NCI-H187 (cell line): ENCODE results near the gene SELENOH.
"Not testable (repeated sequence)": the region's sequence is repeated elsewhere in the genome, so short reads cannot be mapped to it uniquely, and the experiment has no call there.

ENCODE experiments used
- DNase-seq, 2 experiments: peaks; one replicate each; lab custom pipeline; 2025; lab: John Stamatoyannopoulos, UW

Gene SELENOH, protein sequence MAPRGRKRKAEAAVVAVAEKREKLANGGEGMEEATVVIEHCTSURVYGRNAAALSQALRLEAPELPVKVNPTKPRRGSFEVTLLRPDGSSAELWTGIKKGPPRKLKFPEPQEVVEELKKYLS

GRCh38 chr11:57741132-57742086, at the start of gene SELENOH:
Gene SELENOH (plus strand): TSS chr11:57741491. CDS start chr11:57741596, 105 bp downstream.
- peak; percentile 82 to 83 for DNase-seq

- no peak for DNase-seq
Measured at GRCh38 chr11:57698843-57699365, 42.4 kb upstream of the SELENOH start.

- DNase-seq, result no peak
Measured at GRCh38 chr11:57699813-57700212, 41.5 kb upstream of the SELENOH start.

DNA sequence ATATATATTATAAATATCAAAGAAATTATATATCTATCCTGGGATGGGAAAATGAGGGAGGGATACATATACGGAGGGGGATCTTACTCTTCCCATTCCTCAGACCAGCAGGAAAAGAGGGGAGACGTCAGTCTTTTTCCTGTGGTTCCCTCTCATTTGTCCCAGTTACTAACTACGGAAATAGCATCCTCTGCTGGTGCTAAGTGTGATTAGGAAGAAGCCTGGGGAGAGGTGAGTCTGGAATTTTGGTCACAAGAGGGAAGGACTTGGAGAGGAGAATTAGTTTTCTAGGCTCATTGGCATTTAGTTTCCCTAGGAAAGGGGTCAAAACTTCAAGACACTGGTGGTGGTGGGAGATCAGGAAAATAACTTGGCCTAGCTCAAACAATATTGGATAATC, 40.9 kb upstream of the SELENOH start:
- no peak for DNase-seq

DNA sequence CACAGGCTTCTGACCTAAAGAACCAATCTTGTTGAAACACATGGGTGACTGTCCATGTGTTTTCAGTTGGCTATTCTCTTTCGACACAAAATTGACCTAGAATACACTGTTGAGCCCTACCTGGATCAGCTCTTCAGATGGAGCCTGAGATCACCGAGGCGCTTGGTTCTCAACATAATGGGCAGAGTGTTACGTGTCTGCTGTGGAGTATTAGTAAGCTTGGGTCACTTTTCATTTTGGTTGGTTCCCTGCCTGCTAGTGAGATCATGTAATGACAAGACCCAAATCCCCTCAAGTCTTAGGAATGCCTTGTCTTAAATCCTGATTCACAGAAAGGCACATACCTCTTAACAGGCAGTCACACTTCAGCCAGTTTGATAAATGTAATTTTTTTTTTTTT, 38.0 kb upstream of the SELENOH start:
- no peak for DNase-seq

- DNase-seq, result no peak
Measured at GRCh38 chr11:57704932-57705331, 36.4 kb upstream of the SELENOH start.

- not testable (repeated sequence) for DNase-seq
Measured at GRCh38 chr11:57705432-57705831, 35.9 kb upstream of the SELENOH start.

DNA sequence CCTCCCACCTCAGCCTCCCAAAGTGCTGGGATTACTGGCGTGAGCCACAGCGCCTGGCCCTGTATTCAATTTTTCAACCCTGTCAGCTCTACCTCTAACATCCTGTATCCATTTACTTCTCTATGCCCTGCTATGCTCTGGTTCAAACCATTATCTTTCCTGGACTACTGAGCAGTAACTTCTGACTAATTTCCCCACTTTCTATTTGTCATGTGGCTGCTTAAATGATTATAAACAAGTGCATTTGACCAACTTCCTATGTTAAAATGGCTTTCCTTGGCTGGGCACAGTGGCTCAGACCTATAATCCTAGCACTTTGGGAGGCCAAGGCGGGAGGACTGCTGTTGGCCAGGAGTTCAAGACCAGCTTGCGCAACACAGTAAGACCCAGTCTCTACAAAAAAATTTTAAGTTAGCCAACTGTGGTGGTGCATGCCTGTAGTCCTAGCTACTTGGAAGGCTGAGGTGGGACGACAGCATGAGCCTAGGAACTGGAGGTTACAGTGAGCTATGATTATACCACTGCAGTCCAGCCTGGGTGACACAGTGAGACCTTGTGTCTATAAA, 31.4 kb upstream of the SELENOH start:
- DNase-seq, result no peak

DNA sequence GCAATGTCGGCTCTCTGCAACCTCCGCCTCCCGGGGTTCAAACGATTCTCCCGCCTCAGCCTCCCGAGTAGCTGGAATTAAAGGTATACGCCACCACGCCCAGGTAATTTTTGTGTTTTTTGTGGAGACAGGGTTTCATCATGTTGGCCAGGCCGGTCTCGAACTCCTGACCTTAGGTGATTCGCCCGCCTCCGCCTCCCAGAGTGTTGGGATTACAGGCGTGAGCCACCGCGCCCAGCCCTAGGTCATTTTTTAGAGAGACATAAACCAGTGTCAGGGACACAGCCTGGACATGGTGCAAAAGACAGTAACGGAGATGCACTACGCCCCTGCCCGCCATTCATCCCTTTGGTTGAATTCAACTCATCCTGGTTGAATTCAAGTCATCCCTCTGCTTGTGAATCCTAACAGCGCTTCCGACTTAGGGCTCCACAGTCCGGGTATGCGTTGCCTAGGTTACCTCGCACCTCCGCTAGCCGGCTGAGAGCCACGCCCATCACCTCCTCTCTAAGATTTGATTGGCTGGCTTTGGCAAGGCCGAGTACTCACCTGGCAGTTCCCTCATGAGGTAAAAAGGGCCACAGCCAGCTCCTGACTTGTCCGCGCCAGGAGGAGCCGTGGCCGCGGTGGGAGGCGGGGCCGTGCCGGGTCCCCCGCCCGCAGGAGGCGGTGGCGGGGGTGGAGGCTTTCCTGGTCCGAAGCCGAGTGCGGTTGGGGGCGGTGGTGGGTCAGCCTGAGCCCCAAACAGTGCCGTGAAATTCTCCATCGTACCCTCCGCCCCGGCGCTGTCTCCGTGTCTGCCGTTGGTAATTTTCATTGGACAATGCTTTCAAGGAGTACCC, 29.7 kb upstream of the SELENOH start, which contains the start of gene MED19:
TSS of gene MED19 (minus strand) at position 802 of the 842 bp plus-strand sequence. CDS start at position 766, 36 bp downstream.
- DNase-seq, result peak; percentile 86 to 89

- DNase-seq, result peak; percentile 96 to 97
Measured at GRCh38 chr11:57712256-57713150, 28.8 kb upstream of the SELENOH start, which contains the start of gene TMX2. Gene TMX2 (plus strand): TSS chr11:57712593. CDS start chr11:57712619, 26 bp downstream.

DNA sequence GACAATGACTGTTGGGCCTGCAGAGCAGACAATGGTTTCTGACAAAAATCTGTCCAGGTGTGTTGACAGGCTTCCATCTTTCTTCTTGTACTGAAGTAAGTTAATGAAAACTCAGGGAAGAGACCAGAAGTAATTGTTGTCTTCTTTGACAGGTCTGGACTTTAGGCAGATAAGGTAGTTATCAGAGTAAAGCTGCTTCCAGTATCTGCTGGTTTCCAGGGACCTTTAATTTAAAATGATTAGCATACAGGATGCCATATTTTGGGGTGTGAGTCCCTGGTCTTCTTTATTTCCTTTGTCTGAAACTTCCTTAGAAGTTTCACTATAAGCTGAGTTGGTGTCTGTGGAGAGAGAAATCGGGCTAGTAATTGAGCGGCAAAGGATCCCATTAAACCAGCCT, 27.5 kb upstream of the SELENOH start:
- no peak for DNase-seq

DNA sequence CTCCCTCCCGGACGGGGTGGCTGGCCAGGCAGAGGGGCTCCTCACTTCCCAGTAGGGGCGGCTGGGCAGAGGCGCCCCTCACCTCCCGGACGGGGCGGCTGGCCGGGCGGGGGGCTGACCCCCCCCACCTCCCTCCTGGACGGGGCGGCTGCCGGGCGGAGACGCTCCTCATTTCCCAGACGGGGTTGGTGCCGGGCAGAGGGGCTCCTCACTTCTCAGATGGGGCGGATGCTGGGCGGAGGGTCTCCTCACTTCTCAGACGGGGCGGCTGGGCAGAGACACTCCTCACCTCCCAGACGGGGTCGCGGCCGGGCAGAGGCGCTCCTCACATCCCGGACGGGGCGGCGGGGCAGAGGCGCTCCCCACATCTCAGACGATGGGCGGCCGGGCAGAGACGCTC, 24.6 kb upstream of the SELENOH start:
- not testable (repeated sequence) for DNase-seq

GRCh38 chr11:57727185-57727584, 14.1 kb upstream of the SELENOH start:
- DNase-seq, result no peak

GRCh38 chr11:57728829-57729228, 12.5 kb upstream of the SELENOH start:
- no peak for DNase-seq

DNA sequence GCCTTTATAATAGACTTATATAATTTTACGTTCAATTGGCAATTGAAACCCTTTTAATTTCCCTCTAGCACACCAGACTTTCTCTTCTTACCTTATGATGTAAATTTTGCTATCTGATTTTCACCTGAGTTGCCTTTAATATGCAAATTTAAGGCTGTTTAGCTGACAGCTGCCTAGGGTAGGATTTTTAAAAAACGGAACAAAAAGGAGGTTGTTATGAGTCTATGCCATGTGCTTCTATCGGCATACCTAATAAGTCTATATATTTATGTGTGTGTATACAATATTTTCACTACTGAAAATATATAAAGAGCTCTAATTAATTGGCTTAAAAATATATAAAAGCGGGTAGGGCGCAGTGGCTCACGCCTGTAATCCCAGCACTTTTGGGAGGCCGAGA, 11.8 kb upstream of the SELENOH start:
- DNase-seq, result no peak

- no peak for DNase-seq
Measured at GRCh38 chr11:57732661-57733060, 8.6 kb upstream of the SELENOH start.

DNA sequence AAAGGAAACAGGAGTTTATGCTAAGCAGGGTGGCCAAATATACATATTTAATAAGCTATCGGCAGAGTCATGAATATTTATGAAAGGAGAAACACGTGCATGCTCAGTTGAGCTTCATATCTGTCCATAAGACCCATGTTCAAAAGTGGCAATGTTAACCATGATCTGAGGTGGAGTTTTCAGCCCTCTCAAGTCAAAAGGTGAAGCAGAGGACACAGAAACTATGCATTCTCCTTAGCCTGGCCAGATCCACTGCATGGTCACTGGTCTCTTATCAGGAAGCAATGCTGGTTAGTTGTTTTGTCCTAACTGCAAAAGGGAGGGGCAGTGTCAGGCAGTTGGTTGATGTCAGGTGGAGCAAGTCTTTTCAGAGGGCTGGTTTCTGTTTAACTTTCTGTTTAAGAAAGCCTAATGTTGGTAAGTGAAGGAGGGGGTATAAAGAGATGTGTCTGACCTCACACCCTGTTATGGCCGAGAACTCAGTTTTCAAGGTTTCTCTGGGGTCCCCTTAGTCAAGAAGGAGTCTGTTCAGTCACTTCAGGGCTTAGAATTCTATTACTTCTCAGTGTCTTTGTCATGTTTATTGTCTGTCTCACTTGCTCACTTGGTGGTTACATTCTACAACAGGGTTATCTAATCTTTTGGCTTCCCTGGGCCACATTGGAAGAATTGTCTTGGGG, 5.5 kb upstream of the SELENOH start:
- no peak for DNase-seq

- DNase-seq, result no peak
Measured at GRCh38 chr11:57742087-57742452, 779 bp downstream of the SELENOH start.

- DNase-seq, result no peak
Measured at GRCh38 chr11:57744357-57744756, 3.1 kb downstream of the SELENOH start.

DNA sequence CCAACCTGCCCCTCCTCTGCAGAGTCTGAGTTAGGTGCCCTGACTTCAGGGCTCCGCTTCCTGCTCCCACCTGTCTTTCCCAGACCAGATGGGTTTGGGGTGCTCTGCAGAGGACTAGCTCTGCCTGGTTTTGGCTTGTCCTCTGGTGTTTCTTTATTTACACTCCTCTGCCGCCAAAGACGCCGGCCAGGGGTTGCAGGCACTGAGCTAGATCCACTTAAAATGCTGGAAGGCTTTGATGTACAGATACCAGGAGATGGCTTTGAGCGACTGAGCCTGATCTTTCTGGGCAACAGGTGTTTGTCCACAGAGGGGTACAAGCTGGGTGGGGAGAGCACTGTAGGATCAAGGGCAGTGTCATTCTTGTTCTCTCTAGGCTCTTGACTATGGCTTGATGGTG, 3.9 kb downstream of the SELENOH start:
- no peak for DNase-seq
